ENCODE results near the gene WDCP.

WDCP gene

GRCh38 chr2:24055750-24056149, 8.6 kb upstream of the WDCP start:
- no peak for DNase-seq (ENCODE audit: low read depth)
- H3K4me3 ChIP-seq (ENCODE audit: low read length), result no peak overlapping the region
- no peak for TF ChIP-seq CTCF (conservative IDR thresholded peaks at IDR 0.05; ENCODE audit: low read length)

GRCh38 chr2:24054366-24055010, 7.3 kb upstream of the WDCP start:
- no peak overlapping the region for H3K4me3 ChIP-seq (ENCODE audit: low read length)
- no peak for TF ChIP-seq CTCF (conservative IDR thresholded peaks at IDR 0.05; ENCODE audit: low read length)
- no peak for DNase-seq (ENCODE audit: low read depth)

GRCh38 chr2:24052951-24053350, 5.8 kb upstream of the WDCP start:
- TF ChIP-seq CTCF (conservative IDR thresholded peaks at IDR 0.05; ENCODE audit: low read length), result no peak
- no peak for DNase-seq (ENCODE audit: low read depth)

GRCh38 chr2:24051833-24052232, 4.6 kb upstream of the WDCP start:
- TF ChIP-seq CTCF (conservative IDR thresholded peaks at IDR 0.05; ENCODE audit: low read length), result no peak

More at GRCh38 chr2:24052951-24053350, 5.8 kb upstream of the WDCP start:
- no peak overlapping the region for H3K4me3 ChIP-seq (ENCODE audit: low read length)

GRCh38 chr2:24050041-24050979, 3.1 kb upstream of the WDCP start:
- no peak for TF ChIP-seq CTCF (conservative IDR thresholded peaks at IDR 0.05; ENCODE audit: low read length)
- DNase-seq (ENCODE audit: low read depth), result peak; percentile 3
- H3K4me3 ChIP-seq (ENCODE audit: low read length), result peak overlapping the region; percentile 64

More at GRCh38 chr2:24051833-24052232, 4.6 kb upstream of the WDCP start:
- no peak overlapping the region for H3K4me3 ChIP-seq (ENCODE audit: low read length)
- DNase-seq (ENCODE audit: low read depth), result no peak

GRCh38 chr2:24049485-24050021, 2.4 kb upstream of the WDCP start, which contains the start of gene FKBP1B:
Gene FKBP1B, plus strand, starts transcription at chr2:24049741. Its CDS starts 109 bp downstream, at chr2:24049850.
- H3K4me3 ChIP-seq (ENCODE audit: low read length), result peak within 1 kb of the TSS; percentile 64
- TF ChIP-seq CTCF (conservative IDR thresholded peaks at IDR 0.05; ENCODE audit: low read length), result no peak
- DNase-seq (ENCODE audit: low read depth), result peak; percentile 18

All from AG10803 (cell line).